T1000 (cell line): Measurements from ENCODE around the gene ZNF488.
A peak's percentile ranks its signal among the peaks of the same experiment; 100 is the strongest.

Experiments
- DNase-seq: peaks from one replicate; lab custom pipeline; 2025; ENCODE audit warnings: mixed read lengths; lab: John Stamatoyannopoulos, UW

The ZNF488 gene

DNA sequence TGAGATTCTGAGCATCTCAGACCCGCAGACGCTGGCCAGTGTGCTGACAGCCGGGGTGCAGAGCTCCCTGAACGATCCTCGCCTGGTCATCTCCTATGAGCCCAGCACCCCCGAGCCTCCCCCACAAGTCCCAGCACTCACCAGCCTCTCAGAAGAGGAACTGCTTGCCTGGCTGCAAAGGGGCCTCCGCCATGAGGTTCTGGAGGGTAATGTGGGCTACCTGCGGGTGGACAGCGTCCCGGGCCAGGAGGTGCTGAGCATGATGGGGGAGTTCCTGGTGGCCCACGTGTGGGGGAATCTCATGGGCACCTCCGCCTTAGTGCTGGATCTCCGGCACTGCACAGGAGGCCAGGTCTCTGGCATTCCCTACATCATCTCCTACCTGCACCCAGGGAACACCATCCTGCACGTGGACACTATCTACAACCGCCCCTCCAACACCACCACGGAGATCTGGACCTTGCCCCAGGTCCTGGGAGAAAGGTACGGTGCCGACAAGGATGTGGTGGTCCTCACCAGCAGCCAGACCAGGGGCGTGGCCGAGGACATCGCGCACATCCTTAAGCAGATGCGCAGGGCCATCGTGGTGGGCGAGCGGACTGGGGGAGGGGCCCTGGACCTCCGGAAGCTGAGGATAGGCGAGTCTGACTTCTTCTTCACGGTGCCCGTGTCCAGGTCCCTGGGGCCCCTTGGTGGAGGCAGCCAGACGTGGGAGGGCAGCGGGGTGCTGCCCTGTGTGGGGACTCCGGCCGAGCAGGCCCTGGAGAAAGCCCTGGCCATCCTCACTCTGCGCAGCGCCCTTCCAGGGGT is 35.2 kb downstream of the ZNF488 start:
- DNase-seq = no peak

DNA sequence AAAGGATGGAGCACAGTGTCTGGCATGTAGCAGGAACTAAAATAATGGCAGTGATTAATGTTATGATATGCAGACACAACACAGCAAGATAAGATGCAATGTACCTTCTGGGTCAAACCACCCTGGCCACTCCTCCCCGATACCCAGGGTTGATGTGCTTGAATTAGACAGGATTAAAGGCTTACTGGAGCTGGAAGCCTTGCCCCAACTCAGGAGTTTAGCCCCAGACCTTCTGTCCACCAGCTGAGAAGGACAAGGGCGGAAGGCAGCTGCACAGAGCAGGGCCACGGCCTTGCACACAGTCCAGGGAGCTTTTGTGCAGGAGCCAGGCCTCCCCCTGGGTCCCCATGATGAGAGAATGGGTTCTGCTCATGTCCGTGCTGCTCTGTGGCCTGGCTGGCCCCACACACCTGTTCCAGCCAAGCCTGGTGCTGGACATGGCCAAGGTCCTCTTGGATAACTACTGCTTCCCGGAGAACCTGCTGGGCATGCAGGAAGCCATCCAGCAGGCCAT is 35.9 kb downstream of the ZNF488 start, which contains the start of gene RBP3:
Gene RBP3 (plus strand): TSS at position 226 of the 514 bp plus-strand sequence. CDS start 122 bp downstream, at position 348.
- DNase-seq = no peak

DNA sequence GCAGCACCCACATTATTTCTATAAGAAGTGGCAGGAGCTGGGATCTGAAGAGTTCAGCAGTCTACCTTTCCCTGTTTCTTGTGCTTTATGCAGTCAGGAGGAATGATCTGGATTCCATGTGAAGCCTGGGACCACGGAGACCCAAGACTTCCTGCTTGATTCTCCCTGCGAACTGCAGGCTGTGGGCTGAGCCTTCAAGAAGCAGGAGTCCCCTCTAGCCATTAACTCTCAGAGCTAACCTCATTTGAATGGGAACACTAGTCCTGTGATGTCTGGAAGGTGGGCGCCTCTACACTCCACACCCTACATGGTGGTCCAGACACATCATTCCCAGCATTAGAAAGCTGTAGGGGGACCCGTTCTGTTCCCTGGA is 36.8 kb downstream of the ZNF488 start:
- no peak for DNase-seq

DNA sequence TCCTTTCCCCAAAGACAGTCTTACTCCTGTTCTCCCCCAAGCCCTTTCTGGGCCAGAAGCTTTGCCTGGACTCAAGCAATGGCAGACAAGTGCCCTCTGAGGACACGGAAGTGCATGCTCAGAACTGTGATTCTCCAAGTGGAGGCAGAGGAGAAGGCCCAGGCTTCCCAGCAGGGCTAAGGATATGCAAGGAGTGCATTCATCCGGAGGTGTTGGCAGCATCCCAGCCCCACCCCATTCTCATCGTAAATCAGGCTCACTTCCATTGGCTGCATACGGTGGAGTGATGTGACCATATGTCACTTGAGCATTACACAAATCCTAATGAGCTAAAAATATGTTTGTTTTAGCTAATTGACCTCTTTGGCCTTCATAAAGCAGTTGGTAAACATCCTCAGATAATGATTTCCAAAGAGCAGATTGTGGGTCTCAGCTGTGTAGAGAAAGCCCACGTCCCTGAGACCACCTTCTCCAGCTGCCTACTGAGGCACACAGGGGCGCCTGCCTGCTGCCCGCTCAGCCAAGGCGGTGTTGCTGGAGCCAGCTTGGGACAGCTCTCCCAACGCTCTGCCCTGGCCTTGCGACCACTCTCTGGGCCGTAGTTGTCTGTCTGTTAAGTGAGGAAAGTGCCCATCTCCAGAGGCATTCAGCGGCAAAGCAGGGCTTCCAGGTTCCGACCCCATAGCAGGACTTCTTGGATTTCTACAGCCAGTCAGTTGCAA is 37.4 kb downstream of the ZNF488 start:
- no peak for DNase-seq

DNA sequence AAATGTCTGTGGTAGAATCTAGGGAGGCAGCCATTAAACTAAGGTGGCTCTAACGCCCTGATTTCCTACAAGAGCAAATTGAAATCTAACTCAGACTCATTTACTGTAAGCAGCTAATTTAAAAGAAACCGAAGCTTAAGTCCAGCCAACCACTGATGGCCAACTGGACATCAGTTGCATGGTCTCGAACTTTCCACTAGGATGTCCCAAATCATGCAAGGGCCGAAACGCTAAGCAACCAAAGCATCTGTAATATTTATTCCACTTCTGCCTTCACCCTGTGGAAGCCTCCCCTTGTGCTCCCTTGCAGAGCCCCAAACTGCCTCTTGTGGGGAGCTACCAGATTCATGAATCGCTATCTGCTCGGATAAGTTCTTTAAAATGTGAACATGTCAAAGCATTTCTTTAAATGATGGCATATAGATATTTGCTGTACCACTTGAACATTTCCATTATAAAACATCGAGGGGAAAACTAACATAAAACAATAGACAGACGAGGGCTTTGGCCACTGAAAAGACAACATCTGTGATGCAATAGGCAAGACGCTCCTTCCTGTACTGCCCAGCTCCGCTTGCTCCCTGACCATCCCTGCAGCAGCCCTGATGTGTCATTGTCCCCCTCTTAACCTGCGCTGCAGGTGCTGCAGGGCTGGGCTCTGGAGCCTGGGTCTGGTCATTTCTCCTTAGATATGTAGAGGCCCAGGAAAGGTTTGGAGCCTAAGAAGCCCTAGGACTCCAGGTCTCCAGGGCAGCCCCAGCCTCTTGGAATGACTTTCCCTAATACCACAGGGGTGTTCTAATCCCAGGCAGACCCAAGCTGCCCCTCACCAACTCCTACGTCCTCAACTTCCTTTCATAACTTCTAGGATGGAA is 38.9 kb downstream of the ZNF488 start:
- DNase-seq = no peak

DNA sequence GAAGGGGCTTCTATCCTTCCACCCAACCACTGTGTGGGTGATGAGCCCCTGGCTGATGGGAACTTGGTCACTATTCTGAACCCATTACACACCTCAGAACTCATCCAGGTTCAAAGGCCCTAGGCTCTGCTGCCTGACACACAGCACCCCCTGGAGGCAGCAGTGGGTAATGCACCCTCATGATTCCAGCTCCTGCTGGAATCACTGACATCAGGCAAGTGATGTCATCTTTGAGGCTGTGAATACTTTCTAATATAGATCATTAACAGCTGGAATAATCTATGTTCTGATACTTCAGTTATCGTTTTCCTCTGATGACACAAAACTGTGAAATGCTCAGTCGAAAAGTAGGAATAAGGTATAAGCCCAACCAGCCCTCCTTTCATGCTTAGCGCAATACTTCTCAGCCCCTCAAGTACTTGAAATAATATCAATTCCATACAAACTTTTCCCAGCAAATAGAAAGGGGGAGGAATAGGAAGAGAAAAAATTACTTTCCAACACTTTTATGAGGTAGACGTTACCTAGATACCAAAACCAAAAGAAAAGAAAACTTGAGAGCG is 43.4 kb downstream of the ZNF488 start:
- DNase-seq = no peak

DNA sequence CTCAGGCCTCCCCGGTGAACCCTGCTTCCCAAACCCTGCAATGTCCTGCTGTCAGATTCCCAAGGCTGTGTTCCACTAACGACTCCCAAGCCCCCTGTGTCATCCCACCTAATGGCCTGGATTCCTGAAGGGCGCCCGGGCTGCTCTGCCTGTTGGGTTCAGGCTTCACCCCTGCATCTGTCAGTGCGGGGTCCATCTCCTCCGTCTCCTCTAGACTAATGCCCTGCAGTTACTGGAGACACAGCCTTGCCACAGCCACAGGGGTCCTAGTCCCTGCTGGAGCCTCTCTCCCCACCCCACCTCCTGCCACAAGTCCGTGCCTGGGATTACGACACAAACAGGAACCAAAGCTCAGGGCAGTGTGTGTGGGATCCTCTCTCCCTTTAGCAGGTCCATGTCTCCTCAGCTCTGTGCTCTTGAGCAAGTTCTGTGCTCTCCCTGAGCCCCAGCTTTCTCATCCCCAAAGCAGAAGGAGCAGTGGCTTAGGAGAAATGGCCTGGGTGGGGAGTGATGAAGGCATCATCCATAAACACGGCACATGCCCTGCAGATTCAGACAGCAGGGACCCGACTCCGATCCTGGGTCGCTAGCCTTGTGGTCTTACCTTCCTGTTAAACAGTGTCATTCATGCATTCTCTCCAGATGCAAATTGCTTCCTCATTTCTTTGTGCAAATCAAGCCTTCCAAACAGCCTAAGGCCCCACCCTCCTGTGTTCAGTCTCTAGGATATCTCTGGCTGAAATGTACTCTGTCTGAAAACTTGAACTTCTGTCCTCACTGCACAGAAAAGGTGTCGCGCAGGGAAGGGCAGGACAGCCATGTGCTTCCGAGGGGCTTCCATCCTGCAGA is 44.1 kb downstream of the ZNF488 start:
- no peak for DNase-seq

DNA sequence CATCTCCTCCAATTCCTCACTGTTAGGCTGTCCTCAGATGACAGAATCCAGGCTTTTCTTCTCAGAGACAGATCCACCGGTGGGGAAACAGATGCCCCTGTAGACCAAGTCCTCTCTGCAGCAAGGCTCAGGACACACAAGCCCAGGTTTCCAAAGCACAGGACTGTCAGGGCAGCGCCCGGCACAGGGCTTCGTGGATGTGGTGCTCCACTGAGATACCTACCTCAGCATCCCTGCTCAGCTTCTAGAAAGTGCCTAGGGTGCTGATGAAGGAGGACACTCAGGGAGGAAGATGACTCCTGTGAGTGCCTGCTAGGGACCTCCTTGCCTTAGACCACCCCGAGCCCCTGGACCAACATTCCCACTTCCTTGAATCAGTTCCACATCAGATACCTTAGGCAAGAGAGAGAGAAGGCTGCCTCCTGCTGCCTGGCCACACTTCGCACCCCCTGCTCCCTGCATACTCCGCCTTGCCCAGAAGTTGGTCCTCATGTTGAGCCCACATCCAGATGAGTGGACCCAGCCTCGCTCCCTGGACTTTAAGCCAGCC is 44.8 kb downstream of the ZNF488 start:
- DNase-seq = no peak

DNA sequence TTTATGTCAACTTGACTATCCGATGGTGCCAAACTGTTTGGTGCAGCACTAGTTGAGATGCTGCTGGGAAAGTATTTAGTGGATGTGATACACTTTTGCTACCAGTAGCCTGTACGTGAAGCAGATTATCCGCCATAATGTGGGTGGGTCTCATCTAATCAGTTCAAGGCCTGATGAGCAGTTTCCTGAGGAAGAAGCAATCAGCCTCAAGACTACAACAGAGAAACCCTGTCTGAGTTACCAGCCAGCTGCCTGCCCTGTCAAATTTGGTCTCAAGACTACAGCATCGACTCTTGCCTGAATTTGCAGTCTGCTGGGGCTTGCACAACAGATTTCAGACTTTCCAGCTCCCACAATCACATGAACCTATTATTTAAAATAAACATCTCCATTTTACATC is 46.8 kb downstream of the ZNF488 start:
- DNase-seq = no peak

DNA sequence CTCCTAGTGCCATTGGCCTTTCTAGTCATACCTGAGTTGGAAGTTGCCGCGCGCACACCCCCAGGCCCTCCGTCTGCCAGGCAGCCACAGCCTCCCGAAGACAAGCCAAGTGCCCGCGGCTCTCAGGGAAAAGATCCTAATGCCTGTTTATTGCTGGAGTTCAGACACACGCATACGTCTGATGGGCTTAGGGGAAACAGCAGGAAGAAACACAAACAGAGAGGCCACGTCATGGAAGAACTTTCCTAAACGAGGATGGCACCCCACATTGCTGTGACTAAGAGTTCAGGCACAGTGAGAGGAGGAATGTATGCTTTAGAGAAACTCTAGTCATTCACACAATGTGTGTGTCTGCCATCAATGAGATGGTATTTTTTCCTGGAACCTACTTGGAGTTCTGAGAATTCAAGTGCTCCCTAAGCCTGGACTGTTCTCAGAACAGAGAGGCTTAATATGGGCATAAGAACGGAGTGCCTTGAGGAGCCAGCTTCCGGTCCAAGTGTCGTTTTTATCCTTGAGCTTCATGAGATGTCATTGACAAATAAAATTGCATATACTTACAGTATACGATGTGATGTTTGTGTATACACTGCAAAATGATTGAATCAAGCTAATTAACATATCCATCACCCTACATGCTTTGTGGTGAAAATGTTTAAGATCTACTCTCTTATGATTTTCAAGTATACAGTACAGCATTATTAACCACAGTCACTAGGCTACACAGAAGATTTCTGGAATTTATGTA is 47.5 kb downstream of the ZNF488 start:
- DNase-seq = peak; percentile 62

DNA sequence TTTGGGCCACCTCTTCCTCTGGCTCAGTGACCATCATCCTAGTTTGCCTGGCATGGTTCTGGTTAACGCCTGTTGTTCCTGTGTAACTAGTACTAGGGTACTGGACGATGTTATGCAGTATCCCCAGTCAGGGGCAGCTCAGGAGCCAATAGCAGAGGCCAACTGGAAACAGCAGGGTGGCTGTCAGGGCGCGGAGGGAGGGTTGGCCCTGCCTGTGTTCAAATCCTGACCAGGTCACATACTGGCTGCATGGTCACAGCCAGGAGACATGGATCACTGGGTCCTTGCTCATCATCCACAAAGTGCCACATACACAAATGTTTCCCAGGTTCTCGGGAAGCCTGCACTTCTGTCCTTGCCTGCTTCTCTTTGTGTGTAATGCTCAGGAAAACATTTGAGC is 48.2 kb downstream of the ZNF488 start:
- DNase-seq = no peak

DNA sequence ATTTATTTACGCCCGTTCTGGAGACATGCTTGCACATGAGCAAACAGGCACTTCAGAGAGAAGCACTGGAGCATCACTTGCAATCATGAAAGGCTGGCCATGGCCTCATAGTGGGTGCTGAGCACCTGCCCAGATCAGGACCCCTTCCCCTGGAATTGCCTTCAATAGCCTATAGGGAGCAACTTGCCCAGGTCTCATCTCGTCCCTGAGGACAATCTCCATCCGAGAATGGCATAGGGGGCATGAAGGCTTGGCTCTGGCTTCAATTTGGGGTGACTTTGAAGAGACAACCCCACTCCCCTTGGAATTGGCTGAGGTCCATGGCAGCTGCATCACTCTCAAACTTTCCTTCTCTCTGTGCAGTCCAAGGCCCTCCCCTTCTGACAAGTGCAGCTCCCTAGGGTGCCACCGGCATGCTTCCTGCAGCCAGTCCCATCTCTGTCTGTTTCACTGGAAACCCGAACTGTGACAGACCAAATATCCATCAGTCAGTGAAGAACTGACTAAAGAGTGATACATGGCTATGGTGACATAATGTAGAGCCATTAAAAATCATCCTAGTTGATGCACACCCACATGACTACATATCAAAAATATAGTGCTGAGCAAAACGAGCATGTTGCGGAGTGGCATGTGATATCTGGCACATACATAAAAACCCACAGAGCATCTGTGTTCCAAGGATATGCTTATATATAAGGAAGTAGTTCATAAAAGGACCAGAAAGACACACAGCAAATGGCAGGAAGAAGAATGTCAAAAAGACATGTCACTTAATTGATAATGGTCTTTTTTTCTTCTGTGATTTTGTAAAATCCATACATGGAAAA is 49.4 kb downstream of the ZNF488 start:
- DNase-seq = no peak

DNA sequence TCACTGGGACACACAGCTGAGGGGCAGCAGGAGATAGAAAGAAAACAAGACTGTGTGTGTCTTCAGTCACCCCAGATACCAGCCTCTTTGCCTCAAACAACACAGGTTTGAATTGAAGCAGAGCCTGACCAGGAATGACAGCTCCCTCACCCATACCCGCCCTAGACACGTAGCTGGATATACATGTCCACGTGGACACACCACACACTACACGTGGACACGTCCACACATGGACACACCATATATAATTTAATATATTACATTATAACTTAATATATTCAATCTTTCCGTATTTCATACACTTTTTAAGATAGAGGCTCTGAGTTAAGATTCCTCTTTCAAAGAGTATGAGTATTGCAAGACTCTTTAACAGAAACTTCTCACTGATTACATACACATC is 50.6 kb downstream of the ZNF488 start:
- DNase-seq = no peak

DNA sequence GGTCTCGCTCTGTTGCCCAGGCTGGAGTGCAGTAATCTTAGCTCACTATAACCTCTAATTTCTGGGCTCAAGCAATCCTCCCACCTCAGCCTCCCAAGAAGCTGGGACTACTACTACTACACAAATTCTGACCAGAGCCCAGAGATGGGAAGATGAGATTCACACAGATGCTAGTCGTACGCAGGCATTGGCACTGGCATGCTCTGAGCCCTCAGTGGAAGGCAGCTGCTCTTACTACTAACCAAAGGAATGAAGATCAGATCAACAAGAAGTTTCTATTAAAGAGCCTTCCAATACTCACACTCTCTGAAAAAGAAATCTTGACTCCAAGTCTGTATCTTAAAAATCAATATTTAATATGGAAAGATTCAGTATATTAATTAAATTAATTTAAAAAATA is 51.1 kb downstream of the ZNF488 start:
- DNase-seq = no peak

DNA sequence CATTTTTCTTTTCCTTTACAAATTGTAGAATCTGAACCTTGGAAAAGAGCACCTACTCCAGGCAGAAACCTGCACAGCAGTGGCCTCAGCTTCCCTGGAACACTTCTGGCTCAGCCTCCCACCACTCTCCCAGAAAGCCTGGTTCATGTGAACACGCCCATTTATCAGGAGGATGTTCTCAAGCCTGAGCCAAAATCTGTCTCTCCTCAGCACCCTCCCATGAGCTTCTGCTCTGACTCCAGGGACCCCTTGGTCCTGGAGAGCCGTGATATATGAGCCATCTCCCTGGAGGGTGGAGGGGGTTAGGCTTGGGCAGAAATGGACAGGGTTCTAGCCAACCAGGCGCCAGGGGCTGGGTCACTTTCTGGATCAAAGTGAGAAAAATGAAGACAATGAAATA is 51.7 kb downstream of the ZNF488 start:
- no peak for DNase-seq

DNA sequence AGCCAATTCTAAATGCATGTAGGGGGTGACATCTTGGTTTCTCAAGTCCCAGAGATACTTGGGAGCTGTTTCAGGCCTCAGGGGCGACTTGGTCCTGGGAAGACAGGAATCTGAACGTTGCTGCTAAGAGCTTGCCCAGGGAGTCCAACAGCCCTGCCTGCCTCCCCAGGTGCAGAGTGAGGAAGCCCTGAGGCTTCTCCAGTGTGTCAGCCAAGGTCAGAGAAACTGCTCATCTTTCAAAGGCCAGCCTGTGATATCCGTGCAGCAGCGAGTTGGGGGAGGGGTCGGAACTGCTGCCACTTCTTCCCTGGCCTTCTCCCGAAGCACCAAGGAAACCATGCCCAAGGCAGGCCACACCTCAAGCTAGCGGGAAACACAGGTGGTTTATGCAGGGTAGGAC is 52.1 kb downstream of the ZNF488 start:
- DNase-seq = no peak

DNA sequence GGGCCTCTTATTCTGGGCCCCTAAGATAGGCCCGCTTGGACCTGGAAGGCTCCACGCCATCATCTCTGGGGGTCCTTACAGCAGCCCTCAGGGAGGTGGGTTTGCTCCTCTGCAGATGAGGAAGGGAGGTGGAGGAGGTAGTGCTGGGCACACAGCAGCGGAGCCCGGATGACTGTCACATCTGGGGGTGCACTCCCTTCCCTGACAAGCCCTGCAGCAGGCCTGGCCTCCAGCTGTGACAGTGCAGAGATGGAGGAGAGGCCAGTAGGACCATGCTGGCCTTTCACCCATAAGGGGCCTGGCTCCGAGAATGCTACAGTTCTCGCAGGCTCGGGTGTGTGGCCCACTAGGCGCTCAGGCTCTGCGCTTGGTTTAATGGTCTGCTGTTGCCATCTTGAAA is 52.6 kb downstream of the ZNF488 start:
- DNase-seq = no peak

DNA sequence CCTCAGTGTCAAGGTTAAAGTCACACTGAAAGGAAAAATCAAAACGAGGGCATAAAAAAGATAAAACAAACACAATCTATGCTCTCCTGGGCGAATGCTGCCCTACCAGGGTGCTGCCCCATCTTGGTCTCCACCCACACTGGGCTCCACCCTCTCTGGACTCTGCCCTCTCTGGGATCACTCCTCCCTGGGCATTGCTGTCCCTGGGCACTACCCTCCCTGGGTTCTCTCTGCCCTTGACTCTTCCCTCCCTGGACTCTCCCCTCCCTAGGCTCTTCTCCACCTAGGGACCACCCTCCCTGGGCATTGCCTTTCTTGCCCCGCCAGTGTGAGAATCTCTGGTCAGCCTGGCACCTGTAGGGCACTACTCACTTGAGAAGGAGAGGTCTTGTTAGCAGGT is 53.3 kb downstream of the ZNF488 start:
- no peak for DNase-seq

DNA sequence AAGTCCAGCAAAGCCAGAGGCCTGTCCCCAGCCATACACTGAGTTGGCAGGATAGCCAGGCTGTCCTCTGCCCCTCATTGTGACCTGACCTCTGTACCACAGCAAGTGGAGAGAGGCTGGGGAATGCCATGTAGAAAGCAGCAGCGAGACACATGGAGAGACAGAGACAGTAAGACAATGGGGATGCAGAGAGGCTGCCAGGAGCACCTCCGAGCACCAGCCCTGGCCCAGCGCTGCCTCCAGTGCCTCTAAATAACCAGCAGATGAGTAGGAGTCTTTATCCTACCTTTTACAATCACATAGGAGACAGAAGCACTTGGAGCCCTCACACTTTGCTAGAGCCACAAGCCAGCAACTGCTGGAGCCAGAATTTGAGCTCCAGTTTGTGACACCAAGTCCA is 53.7 kb downstream of the ZNF488 start:
- no peak for DNase-seq
